GM18858 (cell line): Measurements from ENCODE around the gene ADORA1.

Experiments used
- ATAC-seq: cut with Tn5 transposase; IDR thresholded peaks from one replicate; pipeline ENCODE4 v1.9.1; 2021; ENCODE audit not compliant: unreplicated experiment

The ADORA1 gene

DNA sequence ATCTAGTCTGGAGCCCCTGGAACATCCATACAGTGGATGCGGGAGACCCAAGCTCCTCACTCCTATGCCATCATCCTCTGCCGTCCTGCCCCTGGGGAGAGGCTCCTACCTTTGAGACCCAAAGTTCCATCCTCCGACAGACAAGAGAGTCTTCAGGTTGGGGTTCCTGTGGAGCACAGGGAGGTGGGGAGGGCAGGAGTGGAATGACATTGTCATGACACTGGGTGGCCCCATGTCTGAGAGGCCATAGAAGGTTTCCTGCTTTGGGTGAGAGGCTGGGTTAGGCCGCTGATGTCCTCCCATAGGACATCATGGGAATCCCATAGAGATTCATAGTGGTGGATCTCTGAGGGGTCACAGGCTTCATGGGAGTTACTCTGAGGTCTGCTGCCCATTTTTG is 56.9 kb downstream of the ADORA1 start:
- ATAC-seq = no peak

- ATAC-seq = no peak
These were observed 57.5 kb downstream of the ADORA1 start for GRCh38 chr1:203185061-203185461.

DNA sequence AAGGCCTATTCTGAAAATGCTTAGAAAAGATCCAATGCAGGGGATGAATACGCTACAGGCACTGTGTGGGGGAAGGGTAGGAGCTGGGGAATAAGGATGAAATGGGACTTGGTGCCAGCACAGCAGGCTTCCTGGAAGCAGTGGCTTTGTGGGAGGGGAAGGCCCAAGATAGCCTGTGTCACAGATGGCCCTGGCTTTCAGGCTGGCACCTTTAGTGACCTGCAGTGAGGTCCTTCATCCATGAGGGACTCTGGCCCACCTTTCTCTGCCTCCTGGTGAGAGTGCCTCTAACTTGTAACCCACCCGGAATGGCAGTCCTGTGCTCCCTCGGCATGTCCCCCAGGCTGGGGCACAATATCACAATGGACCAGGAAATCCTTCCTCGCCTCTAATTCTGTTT is 58.1 kb downstream of the ADORA1 start:
- ATAC-seq = no peak

GRCh38 chr1:203186091-203186445 is 58.5 kb downstream of the ADORA1 start:
- no peak for ATAC-seq

DNA sequence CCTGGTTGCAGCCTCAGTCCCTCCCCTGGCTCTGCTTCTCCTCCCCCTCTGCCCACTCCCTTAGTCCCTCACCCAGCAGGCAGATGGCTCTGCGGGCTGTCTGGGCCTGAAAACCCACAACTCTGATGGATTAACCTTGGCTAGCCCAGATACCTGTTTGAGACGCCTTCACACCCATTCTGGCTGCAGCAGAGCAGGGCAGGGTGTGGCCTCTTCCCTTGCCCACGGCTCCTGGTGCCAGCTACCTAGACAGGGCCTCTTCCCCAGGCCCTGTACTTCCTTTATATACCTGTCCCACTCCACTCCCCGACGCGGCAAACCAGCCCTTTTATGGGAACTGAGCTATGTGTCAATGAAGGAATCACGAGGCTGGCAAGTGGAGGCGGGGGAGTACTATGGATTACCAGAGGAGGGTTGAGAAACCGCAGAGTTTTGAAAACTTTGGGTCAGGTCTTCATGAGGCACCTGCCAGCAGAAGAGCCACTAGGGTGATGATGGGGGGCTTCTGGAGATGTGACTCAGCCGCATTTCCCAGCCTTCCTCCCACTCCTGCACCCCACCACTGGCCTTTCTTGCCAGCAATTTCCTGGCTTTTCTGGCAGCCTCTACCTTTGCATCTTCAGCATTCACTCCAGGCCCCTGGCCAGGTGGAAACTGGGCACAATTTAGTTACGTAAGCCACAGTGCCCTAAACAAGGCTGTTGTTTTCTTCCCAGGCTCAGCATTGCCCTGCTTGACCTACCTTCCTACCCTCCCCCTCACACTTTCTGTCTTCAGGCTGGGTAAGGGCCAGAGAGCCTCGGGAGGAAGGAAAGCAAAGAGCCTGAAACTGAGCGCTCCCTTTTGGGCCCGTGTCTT is 59.1 kb downstream of the ADORA1 start, which contains the start of gene CHI3L1:
CHI3L1 (minus strand) TSS at position 259 of the 858 bp plus-strand sequence; CDS start at position 178, 81 bp downstream.
- ATAC-seq = no peak

DNA sequence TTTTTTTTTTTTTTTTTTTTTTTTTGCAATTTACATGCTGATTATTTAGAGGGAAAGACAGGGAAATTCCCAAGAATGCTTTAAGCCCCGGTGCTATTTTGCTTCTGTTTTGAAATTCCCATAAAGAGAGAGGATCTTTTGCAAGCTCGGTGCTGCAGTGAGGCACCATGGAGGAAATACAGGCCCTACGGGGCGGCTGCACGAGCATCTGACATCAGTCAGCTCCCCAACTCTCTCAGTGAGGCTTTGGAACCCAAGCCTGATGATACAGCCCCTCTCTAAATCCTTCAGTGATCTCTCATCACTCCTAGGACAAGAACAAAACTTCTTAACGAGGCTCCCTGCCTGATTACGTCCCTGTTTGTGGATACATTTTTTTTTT is 59.8 kb downstream of the ADORA1 start:
- ATAC-seq = no peak

GRCh38 chr1:203187689-203188264 is 60.3 kb downstream of the ADORA1 start:
- ATAC-seq = no peak

DNA sequence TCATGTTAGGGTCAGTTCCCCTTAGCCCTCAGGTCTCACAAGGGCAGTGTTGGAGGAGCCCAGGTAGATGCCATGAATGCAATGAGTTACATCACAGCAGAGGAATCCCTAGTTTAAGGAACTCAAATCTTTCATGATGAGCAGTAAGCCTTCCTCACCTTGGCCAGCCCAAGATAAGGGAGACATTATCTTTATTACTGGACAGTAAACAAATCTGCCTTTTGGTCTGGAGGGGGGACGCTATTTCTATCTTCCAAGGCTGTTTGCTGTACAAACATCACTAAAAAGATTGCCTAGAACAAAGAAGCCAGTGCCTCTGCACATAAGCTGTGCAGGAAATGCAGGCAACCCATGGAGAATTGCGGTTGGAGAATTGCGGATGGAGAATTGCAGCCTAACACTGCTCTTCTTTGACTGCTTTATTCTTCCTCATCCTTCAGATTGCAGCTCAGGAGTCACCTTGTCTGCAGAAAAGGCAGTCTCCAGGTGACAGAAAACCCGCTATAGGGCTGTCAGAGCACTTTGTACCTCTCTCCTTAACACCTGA is 61.2 kb downstream of the ADORA1 start:
- ATAC-seq = no peak

DNA sequence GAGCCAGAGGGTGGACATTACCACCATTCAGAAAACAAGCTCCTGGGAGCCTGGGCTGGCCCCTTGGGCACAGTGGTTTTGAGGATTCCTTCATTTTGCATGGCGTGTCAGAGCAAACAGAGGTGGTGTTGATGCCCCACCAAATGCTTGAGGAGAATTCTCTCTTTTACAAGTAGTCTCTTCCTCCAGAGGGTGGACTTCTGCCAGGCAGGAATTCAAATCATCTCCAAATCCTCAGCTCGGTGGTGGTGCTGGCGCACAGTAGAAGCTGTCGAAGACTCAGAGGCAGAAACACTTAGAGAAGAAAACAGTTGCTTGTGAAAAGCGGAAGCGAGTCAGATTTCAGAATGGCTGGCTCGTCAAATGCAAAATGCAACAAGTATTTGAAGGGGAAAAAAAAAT is 62.4 kb downstream of the ADORA1 start:
- no peak for ATAC-seq

- ATAC-seq = no peak
These were observed 63.4 kb downstream of the ADORA1 start for GRCh38 chr1:203190949-203191348.

DNA sequence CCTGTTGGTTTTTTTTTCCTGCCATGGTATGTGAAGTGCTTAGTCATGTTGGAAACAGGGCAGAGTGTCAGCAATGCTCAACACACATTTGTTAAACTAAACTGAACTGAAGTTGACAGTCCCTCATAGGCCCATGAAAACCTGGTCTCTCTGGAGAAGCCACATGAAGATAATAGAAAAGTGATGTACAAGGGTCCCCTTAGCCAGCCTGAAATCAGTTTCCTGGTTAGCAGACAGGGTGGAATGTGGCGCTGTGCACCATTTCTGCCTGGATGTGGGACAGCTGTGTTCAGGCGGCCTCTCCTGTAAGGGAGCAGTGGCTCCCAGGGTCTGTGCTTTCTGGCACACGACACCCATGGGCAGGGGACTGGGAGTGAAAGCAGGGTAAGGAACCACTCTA is 68.8 kb downstream of the ADORA1 start:
- ATAC-seq = no peak

- ATAC-seq = no peak
These were observed 70.1 kb downstream of the ADORA1 start for GRCh38 chr1:203197625-203198024.

GRCh38 chr1:203199002-203199401 is 71.5 kb downstream of the ADORA1 start:
- ATAC-seq = no peak

DNA sequence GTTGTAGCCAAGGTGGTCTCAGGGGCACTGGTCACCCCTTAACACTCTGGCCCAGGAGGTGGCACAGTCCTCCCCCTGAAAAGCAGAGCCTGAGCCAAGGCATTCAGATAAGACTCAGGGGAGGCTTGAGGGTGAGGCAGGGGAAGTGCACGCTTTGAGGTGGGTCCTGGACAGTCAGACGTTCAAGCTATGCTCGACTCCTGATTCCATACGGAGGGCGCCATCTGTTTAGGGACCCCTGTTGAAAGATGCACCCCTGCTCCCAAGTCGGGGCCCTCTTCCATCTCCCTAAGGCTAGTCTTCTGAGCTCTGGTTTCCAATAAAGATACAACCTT is 71.9 kb downstream of the ADORA1 start:
- no peak for ATAC-seq

GRCh38 chr1:203199816-203200571 is 72.5 kb downstream of the ADORA1 start:
- ATAC-seq = no peak

- ATAC-seq = no peak
These were observed 73.4 kb downstream of the ADORA1 start for GRCh38 chr1:203200916-203201315.

- no peak for ATAC-seq
These were observed 74.1 kb downstream of the ADORA1 start for GRCh38 chr1:203201516-203202205.

DNA sequence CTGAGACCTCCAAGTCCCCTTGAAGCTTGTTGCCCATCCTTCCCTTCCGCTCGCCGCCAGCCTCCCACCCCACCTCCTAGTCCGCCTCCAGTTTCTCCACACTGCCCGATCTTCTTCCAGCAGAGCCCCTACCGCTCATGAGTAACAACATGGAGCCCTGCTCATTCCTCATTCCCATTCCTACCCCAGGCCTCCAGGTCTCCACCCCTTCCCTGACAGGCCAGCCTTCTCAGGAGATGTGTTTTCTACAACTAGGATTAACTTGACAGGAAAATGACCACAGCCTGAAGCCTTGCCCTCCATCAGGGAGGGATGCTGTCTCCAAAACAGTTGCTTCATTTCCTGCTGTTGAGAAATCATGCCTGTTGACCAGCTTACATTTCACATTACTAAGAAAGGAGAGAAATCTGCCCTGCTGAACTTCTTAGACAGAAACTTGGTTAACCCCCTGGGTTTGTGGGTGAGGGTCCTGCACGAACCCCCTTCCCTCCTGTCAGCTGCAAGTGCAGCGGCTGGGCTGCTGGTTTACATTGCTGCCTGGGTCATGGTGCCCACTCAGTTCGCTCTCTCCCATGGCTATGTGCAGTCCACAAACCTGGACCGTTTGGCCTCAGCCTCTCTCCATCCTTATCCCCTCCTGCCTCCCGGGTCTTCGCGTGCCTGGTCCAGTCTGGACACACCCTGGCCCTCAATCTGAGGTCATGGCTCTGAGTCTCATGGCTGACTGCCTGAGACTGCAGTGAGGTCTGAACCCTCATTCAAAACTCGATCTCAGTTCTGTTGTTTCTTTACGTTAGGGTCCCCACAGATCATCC is 75.1 kb downstream of the ADORA1 start:
- ATAC-seq = no peak

DNA sequence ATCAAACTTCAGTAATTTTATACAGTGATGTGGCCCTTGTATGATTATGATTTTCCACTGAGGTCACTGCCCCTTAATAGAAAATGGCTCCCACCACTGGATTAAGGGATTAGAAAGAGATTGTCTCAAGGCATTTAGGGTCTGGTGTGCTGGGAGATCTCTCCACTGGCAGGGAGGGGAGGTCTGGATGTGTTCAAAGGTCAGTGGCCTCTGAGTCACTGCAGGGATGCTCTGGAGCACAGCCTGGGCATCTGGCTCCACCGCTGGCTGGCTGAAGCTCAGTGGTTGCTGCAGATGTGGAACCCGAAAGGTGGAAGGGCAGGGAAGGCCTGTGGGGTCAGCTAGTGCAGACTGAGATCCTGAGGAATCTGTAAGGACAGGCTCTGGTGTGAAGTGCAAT is 77.2 kb downstream of the ADORA1 start:
- no peak for ATAC-seq

GRCh38 chr1:203206129-203206687 is 78.7 kb downstream of the ADORA1 start:
- ATAC-seq = no peak
